Tibial nerve (tissue), 3 donors: Measurements from ENCODE around the gene KDM5A.

ENCODE experiments used
- POLR2A ChIP-seq, 2 donors: fragments of 450-650 bp; IDR thresholded peaks; one replicate each; pipeline ENCODE4 v1.6.1; 2017; ENCODE audit warnings: antibody characterized with exemption in 2 of 2, mild to moderate bottlenecking in 2 of 2, moderate library complexity in 2 of 2
- TF ChIP-seq, protein P1 (sequence below), 5 experiments: fragments of 200-600 bp in 3 of 5; fragments of 450-650 bp in 2 of 5; sonication (generic) in 3 of 5; IDR thresholded peaks; one replicate each; pipeline ENCODE4 v1.5.1; 2016 to 2019; ENCODE audit warnings: antibody characterized with exemption in 5 of 5, mild to moderate bottlenecking in 3 of 5, moderate library complexity in 2 of 5

DNA sequence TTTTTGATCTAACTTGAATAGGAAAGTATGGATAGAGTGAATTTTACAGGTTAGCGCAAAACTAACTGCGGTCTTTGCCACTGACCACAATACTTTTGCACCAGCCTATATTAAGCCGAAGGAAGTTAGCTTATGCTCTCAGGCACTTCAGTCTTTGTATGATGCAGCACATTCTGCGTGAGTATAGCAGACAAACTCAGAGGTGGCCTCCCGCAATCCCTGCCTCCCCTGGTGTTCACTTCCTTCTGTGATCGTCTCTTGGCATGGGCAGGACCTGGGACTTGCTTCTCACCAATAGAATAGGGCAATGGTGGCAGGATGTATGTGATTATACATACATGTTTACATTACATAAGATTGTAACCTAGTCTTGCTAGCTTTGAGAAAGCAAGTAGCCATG lies 116.2 kb downstream of the KDM5A start:
- no peak for TF ChIP-seq POLR2A (IDR thresholded peaks at IDR 0.05)
- TF ChIP-seq, protein P1, sequence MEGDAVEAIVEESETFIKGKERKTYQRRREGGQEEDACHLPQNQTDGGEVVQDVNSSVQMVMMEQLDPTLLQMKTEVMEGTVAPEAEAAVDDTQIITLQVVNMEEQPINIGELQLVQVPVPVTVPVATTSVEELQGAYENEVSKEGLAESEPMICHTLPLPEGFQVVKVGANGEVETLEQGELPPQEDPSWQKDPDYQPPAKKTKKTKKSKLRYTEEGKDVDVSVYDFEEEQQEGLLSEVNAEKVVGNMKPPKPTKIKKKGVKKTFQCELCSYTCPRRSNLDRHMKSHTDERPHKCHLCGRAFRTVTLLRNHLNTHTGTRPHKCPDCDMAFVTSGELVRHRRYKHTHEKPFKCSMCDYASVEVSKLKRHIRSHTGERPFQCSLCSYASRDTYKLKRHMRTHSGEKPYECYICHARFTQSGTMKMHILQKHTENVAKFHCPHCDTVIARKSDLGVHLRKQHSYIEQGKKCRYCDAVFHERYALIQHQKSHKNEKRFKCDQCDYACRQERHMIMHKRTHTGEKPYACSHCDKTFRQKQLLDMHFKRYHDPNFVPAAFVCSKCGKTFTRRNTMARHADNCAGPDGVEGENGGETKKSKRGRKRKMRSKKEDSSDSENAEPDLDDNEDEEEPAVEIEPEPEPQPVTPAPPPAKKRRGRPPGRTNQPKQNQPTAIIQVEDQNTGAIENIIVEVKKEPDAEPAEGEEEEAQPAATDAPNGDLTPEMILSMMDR (IDR thresholded peaks at IDR 0.05) = no peak
